Adrenal gland (tissue), 12 donors: ENCODE measurements around the gene EXOC3. TPM values are rescaled to one million over a fixed set of nuclear protein-coding genes. Genes with fewer than 3 reads are reported as not detected.
A peak's percentile ranks its signal among the peaks of the same experiment; 100 is the strongest.

ENCODE experiments used
- DNase-seq, 7 donors: peaks; one replicate each; pipeline ENCODE4 v3.0.0-alpha.2; 2019 to 2020
- H3K27ac ChIP-seq, 5 donors: fragments of 200-600 bp; sonication (generic) in 4 of 5; 1 replicate in 3 of 5; 2 replicates in 2 of 5; pipeline versions ENCODE4 v1.5.1 to v1.8.0; 2016 to 2020; ENCODE audit warnings: mild to moderate bottlenecking in 1 of 5
- H3K27me3 ChIP-seq: fragments of 200-600 bp; 2 replicates; pipeline ENCODE4 v1.8.0; 2021
- H3K36me3 ChIP-seq, 2 donors: fragments of 200-600 bp; replicated peaks in 1 of 2; 1 replicate in 1 of 2; 2 replicates in 1 of 2; pipeline versions ENCODE4 v1.5.1 to v1.8.0; 2018 to 2022
- H3K4me1 ChIP-seq, 2 donors: fragments of 200-600 bp; replicated peaks in 1 of 2; 1 replicate in 1 of 2; 2 replicates in 1 of 2; pipeline versions ENCODE4 v1.5.1 to v1.8.0; 2018 to 2021
- H3K4me3 ChIP-seq, 4 donors: fragments of 200-600 bp; sonication (generic) in 3 of 4; one replicate each; pipeline ENCODE4 v1.5.1; 2016 to 2018
- H3K9me3 ChIP-seq, 3 donors: fragments of 200-600 bp; sonication (generic) in 1 of 3; replicated peaks in 1 of 3; 1 replicate in 2 of 3; 2 replicates in 1 of 3; pipeline versions ENCODE4 v1.5.1 to v1.8.0; 2016 to 2021
- POLR2A ChIP-seq, 2 donors: fragments of 450-650 bp; IDR thresholded peaks; one replicate each; pipeline ENCODE4 v1.6.1; 2017; ENCODE audit warnings: antibody characterized with exemption in 2 of 2, mild to moderate bottlenecking in 2 of 2, moderate library complexity in 1 of 2
- WGBS, 4 donors: extraction: QIAGEN DNeasy Blood & Tissue Kit in 2 of 4; methylation state at CpG; one replicate each; pipeline versions ENCODE4 v1.1.5 to v1.1.7; 2013 to 2017; 5-methylcytosine and 5-hydroxymethylcytosine counted together
- intact Hi-C, 2 donors: fragments of 100-400 bp; cut with DNase I; formaldehyde crosslinking; loops; one replicate each; pipeline versions ENCODE4 v1.14.1 to v1.15.0; 2022 to 2023
- polyA plus RNA-seq, 3 donors: library from polyadenylated mRNA; stranded (reverse); fragments of 200-250 nt in 2 of 3; fragments of 350-450 nt in 1 of 3; fragmentation: Illumina TruSeq in 1 of 3; extraction: RNeasy Lipid Tissue Mini Kit (QIAGEN cat#74804) in 1 of 3; gene quantifications; one replicate each; pipeline ENCODE4 v1.2.3, GENCODE V29; 2013 to 2014
- total RNA-seq, 9 donors: library from RNA; depleted of rRNA in 4 of 9; stranded (reverse); fragments of >200 nt in 4 of 9; fragments of 120-200 nt in 1 of 9; fragmentation: NEBNext Ultra II Directional in 1 of 9; extraction: Animal tissue kit (Norgen Biotek cat#: 25700) in 1 of 9; gene quantifications; one replicate each; pipeline versions ENCODE4 v1.1.0 to v1.2.4, GENCODE V29; 2013 to 2023
- TF ChIP-seq, protein P1 (sequence below), 6 experiments: fragments of 450-650 bp in 4 of 6; fragments of 200-600 bp in 2 of 6; sonication (generic) in 1 of 6; IDR thresholded peaks; 1 replicate in 5 of 6; 2 replicates in 1 of 6; pipeline versions ENCODE4 v1.5.1 to v1.8.0; 2016 to 2021; ENCODE audit warnings: antibody characterized with exemption in 6 of 6, mild to moderate bottlenecking in 2 of 6, moderate library complexity in 1 of 6
- donor health status: healthy with polysubstance abuse.
- donor health status: Bipolar disorder and iron deficiency.
- donor health status: DM: yes; HTN: yes; CAD: no.
- donor health status: DM: no; HTN: no; CAD: no.
- donor health status: DM: no; HTN: no; CAD: no.
- donor health status: DM: yes; HTN: yes; CAD: no.

Gene EXOC3
- total and polyA plus RNA-seq, 12 donors = 24.7 to 66.4 (median 42.7) TPM

DNA sequence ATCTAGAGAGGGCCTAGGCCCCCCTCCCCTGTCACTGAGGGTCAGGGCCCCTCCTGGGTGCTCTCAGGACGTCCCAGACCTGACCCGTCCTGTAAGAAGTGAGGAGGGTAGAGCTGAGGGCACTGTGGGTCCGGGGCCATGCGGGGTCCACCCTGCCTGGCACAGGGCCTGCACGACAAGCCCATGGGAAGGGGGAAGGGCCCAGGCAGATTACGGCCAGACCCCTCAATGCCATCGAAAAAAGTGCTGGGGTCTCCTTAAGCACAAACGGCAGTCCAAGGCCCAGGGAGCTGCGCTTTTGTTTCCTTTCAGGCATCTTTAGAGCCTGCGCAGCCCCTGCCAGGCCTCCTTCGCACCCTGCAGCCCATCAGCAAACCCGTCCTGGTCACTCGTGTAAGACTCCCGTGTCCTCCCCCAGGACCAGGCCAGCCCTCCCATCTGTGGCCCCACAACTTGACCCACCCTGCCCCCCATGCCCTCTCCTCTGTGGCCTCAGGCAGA is 4.4 kb upstream of the EXOC3 start:
- no peak for TF ChIP-seq POLR2A (IDR thresholded peaks at IDR 0.05)
- TF ChIP-seq, protein P1, sequence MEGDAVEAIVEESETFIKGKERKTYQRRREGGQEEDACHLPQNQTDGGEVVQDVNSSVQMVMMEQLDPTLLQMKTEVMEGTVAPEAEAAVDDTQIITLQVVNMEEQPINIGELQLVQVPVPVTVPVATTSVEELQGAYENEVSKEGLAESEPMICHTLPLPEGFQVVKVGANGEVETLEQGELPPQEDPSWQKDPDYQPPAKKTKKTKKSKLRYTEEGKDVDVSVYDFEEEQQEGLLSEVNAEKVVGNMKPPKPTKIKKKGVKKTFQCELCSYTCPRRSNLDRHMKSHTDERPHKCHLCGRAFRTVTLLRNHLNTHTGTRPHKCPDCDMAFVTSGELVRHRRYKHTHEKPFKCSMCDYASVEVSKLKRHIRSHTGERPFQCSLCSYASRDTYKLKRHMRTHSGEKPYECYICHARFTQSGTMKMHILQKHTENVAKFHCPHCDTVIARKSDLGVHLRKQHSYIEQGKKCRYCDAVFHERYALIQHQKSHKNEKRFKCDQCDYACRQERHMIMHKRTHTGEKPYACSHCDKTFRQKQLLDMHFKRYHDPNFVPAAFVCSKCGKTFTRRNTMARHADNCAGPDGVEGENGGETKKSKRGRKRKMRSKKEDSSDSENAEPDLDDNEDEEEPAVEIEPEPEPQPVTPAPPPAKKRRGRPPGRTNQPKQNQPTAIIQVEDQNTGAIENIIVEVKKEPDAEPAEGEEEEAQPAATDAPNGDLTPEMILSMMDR (IDR thresholded peaks at IDR 0.05) = no peak
- DNase-seq = peak in 2 of 7 donors; percentile 3 to 47
- intact Hi-C loops = no loop called here
- no peaks in the 10 kb centered on the region for H3K9me3 ChIP-seq
- no peak overlapping the region for H3K4me3 ChIP-seq
- 64 to 79% (median 73%) methylated on average over 12 to 14 of the region's 14 CpGs for WGBS, 4 donors
- peaks cover 6 to 12% of the 10 kb centered on the region in 2 donors for H3K4me1 ChIP-seq
- H3K27me3 ChIP-seq = no peaks in the 10 kb centered on the region
- no peak overlapping the region for H3K27ac ChIP-seq
- H3K36me3 ChIP-seq = no peaks in the 10 kb centered on the region

DNA sequence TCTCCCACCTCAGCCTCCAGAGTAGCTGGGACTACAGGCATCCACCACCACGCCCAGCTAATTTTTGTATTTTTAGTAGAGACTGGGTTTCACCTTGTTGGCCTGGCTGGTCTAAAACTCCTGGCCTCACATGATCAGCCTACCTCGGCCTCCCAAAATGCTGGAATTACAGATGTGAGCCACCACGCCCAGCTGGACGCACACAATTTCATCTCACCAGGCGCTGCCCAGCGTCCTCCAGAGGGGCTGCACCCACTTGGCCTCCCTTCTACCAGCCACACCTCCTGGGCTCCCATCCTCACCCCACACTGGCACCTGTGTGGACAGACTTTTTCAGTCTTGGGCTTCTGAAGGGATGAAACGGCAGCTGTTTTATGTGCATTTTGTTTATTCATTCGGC is 3.8 kb upstream of the EXOC3 start:
- TF ChIP-seq, protein P1 (IDR thresholded peaks at IDR 0.05) = no peak
- no peak for TF ChIP-seq POLR2A (IDR thresholded peaks at IDR 0.05)
- no peaks in the 10 kb centered on the region for H3K36me3 ChIP-seq
- H3K4me3 ChIP-seq = no peak overlapping the region
- H3K27me3 ChIP-seq = no peaks in the 10 kb centered on the region
- H3K27ac ChIP-seq = no peak overlapping the region
- 84 to 88% (median 86%) methylated on average over 8 of the region's 8 CpGs for WGBS, 4 donors
- H3K4me1 ChIP-seq = peaks cover 6 to 17% of the 10 kb centered on the region in 2 donors
- H3K9me3 ChIP-seq = no peaks in the 10 kb centered on the region
- intact Hi-C loops = no loop called here
- peak in 1 of 7 donors; percentile 33 for DNase-seq

DNA sequence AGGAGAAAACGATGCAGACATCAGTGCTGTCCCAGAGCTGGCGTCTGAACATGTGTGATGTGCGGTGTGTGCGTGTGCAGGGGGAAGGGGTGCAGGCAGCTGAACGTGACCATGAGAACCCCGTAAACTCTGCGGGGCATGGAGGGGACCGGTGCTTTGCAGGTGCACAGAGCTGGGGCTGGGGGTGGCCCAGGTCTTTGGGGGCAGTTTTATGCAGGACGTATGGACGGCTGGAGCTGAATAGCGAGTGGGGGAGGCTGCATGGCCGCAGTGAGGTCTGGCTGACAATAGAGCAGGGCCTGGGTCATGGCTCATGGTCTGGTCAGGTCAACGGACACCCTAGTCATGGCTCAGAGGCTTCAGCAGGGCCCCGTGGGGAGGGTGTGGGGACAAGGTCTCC is 3.3 kb upstream of the EXOC3 start:
- intact Hi-C loops = no loop called here
- peaks cover 6 to 22% of the 10 kb centered on the region in 2 donors for H3K4me1 ChIP-seq
- DNase-seq = peak in 2 of 7 donors; percentile 18 to 46
- no peaks in the 10 kb centered on the region for H3K36me3 ChIP-seq
- no peak overlapping the region for H3K4me3 ChIP-seq
- 59 to 66% (median 61%) methylated on average over 14 of the region's 14 CpGs for WGBS, 4 donors
- no peak for TF ChIP-seq POLR2A (IDR thresholded peaks at IDR 0.05)
- TF ChIP-seq, protein P1 (IDR thresholded peaks at IDR 0.05) = no peak
- H3K27ac ChIP-seq = no peak overlapping the region
- H3K27me3 ChIP-seq = no peaks in the 10 kb centered on the region
- no peaks in the 10 kb centered on the region for H3K9me3 ChIP-seq

DNA sequence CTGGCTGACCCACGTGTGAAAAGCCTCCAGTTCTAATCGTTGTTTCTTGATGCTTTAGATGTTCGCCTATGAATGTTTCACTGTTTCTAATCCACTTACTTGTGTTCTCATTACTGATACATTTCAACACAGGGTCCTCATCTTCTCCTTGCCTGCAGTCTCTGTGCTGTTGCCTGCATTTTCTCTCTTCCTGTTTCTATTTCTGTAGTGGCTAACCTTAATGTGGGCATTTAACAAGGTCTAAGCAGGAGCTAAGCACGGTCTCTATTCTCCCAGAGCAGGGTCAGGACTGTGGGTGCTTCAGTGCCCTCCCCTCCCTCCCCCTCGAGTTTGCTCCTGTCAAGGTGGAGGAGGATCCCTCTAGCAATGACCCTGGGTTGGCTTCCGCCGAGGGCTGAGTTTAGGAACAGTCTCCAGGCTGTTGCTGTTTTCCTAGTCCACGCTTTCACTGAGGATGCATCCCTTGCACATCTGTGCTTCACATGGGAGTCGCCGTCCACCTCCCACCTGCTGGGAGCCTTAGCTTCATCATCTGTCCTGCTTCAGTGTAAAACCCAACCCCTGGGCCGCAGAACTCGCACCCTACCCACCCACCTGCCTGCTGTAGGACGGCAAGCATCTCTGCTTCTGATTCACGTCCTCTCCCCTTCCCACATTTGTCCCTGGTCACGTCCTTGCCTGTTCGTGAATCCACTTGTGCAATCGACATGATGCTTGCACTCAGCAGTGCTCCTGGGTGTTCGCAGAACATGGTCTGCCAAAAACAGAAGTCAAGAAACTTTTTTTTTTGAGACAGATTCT is 2.4 kb upstream of the EXOC3 start:
- Histone ChIP-seq H3K4me3 (no peak overlapping the region), H3K27me3 (no peaks in the 10 kb centered on the region), H3K4me1 (peaks cover 6 to 22% of the 10 kb centered on the region in 2 donors), H3K9me3 (no peaks in the 10 kb centered on the region), H3K27ac (peak overlapping the region in 1 of 5 donors; percentile 11), H3K36me3 (no peaks in the 10 kb centered on the region)
- TF ChIP-seq, protein P1 (IDR thresholded peaks at IDR 0.05) = no peak
- TF ChIP-seq POLR2A (IDR thresholded peaks at IDR 0.05) = no peak
- intact Hi-C loops = no loop called here
- DNase-seq = peak in 2 of 7 donors; percentile 13 to 51
- WGBS, 4 donors = 50 to 61% (median 54%) methylated on average over 14 to 18 of the region's 18 CpGs
